ENCODE data around the gene EPB41.
"Not testable (repeated sequence)": the region's sequence is repeated elsewhere in the genome, so short reads cannot be mapped to it uniquely, and the experiment has no call there.

The EPB41 gene

DNA sequence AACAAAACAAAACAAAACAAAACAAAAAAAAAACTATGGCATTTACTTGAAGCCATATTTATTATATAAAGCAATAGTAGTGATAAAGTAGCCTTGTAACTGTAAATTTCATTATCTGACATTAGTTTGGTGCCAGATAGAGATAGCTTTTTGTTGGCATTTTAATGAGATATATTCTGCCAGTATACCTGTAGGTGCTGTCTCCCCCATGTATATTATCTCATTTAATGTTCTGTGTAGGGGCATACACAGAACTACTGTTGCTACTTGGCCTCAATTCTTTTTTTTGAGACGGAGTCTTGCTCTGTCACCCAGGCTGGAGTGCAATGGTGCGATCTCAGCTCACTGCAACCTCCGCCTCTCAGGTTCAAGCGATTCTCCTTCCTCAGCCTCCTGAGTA, 141.9 kb downstream of the EPB41 start:
- ATAC-seq = no peak

- no peak for ATAC-seq
Measured at GRCh38 chr1:29057700-29058099, 143.3 kb downstream of the EPB41 start.

GRCh38 chr1:29062157-29062942, 148.0 kb downstream of the EPB41 start:
- peak; percentile 73 to 88 for ATAC-seq

GRCh38 chr1:29064064-29064463, 149.7 kb downstream of the EPB41 start:
- ATAC-seq = no peak

- no peak for ATAC-seq
Measured at GRCh38 chr1:29077155-29077554, 162.8 kb downstream of the EPB41 start.

DNA sequence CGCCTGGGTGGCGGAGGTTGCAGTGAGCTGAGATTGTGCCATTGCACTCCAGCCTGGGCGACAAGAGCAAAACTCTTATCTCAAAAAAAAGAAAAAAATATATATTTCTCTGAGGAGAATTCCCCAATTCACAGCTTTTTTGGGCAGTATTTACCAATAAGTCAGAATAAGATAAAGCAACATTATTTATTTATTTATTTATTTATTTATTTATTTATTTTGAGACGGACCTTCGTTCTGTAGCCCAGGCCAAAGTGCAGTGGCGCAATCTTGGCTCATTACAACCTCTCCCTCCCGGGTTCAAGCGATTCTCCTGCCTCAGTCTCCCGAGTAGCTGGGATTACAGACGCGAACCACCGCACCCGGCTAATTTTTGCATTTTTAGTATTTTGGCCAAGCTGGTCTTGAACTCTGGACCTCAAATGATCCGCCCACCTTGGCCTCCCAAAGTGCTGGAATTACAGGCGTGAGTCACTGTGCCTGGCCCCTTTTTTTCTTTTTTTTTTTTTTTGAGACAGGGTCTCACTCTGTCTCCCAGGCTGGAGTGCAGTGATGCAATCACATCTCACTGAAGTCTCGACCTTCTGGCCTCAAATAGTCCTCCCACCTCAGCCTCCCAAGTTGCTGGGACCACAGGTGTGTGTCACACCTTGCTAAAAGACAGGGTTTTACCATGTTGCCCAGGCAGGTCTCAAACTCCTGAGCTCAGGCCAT, 165.7 kb downstream of the EPB41 start:
- not testable (repeated sequence) for ATAC-seq

- ATAC-seq = no peak
Measured at GRCh38 chr1:29081201-29081600, 166.8 kb downstream of the EPB41 start.

GRCh38 chr1:29082519-29082918, 168.2 kb downstream of the EPB41 start:
- no peak for ATAC-seq

DNA sequence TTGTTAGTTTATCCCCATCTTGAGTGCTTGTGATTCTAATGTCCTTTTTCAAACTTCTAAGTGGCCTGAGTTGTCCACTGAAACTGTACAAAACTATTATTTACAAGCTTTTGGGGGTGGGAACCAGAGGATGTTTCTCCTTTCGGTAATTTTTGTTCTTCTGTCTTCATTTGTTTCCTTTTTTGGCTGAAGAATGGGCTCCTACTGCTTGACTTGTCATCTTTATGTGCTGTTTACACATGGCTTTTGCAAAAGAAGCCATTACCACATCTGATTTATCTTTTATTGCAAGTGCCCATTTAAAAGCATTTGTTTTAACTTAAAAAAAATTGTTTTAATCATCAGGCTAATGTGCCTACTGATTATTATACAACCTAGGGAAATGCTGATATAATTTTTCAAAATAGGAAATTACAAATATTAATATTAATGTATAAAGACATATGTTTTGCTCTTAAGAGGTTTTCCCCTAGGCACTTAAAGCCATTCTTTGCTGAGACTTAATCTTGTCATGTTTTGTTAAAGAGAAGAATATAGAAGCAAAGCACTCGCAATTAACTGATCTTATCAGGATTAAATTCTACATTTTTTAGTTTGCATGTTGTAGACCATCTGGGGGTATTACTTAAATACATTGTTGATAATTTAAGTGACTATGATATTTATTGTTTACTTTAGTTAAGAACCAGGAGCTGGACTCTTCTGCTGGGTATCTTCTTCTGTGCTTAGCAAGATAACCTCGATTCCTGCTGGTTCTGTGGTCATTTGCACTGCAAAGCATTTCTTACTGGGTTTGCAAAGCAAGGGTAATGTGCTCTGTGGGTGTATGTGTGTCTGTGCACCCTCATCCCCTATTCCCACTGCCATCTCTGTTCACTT, 169.2 kb downstream of the EPB41 start:
- ATAC-seq = peak in 1 of 2 donors; percentile 55

- ATAC-seq = peak in 1 of 2 donors; percentile 65
Measured at GRCh38 chr1:29084196-29084521, 169.8 kb downstream of the EPB41 start.

GRCh38 chr1:29090937-29091618, 176.7 kb downstream of the EPB41 start:
- no peak for ATAC-seq

DNA sequence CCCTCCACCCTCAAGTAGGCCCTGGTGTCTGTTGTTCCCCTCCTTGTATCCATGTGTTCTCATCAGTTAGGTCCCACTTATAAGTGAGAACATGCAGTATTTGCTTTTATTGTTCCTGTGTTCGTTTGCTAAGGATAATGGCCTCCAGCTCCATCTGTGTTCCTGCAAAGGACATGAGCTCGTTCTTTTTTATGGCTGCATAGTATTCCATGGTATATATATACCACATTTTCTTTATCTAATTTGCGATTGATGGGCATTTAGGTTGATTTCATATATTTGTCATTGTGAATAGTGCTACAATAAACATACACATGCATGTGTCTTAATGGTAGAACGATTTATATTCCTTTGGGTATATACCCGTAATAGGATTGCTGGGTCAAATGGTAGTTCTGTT, 178.3 kb downstream of the EPB41 start:
- not testable (repeated sequence) for ATAC-seq

GRCh38 chr1:29094433-29094832, 180.1 kb downstream of the EPB41 start:
- ATAC-seq = no peak

- ATAC-seq = no peak
Measured at GRCh38 chr1:29094954-29095353, 180.6 kb downstream of the EPB41 start.

- ATAC-seq = no peak
Measured at GRCh38 chr1:29096231-29096886, 182.0 kb downstream of the EPB41 start.

DNA sequence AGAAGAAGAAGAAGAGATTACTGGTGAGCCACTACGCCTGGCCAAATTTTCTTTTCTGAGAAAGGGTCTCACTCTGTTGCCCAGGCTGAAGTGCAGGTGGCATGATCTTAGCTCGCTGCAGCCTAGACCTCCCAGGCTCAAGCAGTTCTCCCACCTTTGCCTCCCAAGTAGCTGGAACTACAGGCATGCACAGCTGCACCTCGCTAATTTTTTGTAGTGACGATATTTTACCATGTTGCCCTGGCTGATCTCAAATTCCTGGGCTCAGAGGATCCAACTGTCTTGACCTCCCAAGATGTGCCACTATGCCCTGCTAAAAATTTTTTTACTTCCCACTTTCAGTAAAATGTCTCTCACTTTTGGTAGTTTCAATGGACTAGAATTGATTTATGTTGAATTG, 184.9 kb downstream of the EPB41 start:
- no peak for ATAC-seq

DNA sequence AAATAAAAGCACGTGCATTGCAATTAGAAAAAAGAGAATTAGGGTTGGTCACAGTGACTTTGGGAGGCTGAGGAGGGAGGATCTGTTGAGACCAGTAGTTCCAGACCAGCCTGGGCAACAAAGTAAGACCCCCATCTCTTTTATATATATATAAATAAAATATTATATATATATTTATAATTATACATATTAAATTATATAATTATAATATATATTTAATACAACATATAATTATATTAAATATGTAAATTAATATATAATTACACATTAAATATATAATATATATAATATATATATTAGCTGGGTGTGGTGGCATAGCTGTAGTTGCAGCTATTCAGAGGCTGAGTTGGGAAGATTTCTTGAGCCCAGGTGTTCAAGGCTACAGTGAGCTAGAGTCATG, 186.1 kb downstream of the EPB41 start:
- no peak for ATAC-seq

GRCh38 chr1:29105822-29106221, 191.5 kb downstream of the EPB41 start:
- no peak for ATAC-seq

- not testable (repeated sequence) for ATAC-seq
Measured at GRCh38 chr1:29108041-29108440, 193.7 kb downstream of the EPB41 start.

DNA sequence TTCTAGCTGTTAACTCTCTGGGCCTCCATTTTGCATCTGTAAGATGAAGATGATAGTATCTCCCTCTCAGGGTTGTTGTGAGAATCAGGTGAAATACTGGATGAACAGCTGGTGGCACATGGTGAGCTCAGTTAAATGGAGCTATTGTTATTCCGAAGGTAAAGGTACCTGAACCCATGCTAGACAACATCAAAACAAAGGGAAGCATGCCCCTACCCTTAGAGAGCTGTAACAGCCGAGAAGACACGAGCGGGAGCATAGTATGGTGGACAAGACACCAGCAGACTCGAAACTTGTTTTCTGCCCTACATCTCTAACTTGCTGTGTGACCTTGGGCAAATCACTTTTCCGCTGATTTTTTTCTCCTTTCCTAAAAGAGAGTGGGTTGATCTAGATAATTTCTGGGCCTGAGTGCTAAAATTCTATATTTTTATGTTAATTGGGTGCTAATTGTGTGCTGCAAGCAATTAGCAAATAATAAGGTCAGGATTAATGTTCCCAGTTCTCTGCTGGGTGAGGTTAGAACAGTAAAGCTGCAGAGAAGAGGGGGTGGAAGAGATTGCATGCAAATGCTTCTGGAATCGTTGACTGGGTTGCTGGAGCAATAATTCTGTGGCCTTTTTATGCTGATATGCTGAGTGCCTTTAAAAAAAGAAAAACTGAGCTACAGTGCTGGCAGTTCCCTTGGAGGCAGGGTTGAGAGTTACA, 198.5 kb downstream of the EPB41 start:
- ATAC-seq = no peak

GRCh38 chr1:29113413-29114117, 199.2 kb downstream of the EPB41 start:
- no peak for ATAC-seq

All from activated CD4-positive, CD25-positive, alpha-beta regulatory T cell treated with anti-CD3 and anti-CD28 coated beads, Interleukin-2, amount 50 U/mL, for 24 hours (primary cell).